HG02840 (cell line): Measurements from ENCODE around the gene PAX8.

Experiments used
- ATAC-seq: cut with Tn5 transposase; IDR thresholded peaks from one replicate; pipeline ENCODE4 v1.9.1; 2021; ENCODE audit warnings: mild to moderate bottlenecking, moderate library complexity, moderate number of reproducible peaks; ENCODE audit not compliant: unreplicated experiment, low FRiP score

Gene PAX8

GRCh38 chr2:113272477-113272876 is 6.2 kb downstream of the PAX8 start:
- no peak for ATAC-seq

DNA sequence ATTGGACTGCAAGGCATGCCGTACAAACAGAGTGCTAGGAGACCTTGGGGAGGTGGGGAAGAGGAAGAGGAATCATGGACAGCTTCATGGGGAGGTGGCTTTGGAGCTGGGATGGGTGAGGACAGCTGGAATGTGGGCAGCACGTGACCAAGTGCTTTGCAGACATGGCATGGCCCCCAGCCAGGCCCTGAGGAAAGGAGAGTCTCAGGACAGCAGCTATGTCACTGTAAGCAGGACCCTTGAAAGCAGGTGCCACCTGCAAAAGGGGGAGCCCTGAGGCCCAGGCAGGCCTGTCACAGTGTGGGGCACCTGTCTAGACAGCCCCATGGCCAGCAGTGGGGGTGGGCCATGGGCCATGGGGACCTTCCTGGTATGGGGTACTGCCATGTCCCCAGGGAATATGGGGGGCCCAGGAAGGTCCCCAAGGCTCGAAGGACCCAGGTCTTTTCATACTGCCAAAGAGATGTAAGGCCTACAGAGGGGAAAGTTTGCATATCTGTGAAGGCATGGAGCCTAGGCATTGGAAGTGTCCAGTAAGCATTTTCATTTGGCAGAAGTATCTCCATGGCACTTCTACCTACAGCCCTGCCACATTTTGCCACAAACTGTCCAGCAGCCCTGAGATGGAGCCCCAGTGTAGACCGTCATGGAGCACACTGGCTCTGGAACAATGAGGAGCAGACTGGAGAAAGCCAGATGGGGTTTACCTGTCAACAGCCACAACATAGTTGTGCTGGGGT is 9.9 kb downstream of the PAX8 start:
- no peak for ATAC-seq

GRCh38 chr2:113266431-113266830 is 12.3 kb downstream of the PAX8 start:
- ATAC-seq = no peak

GRCh38 chr2:113264713-113265403 is 13.9 kb downstream of the PAX8 start:
- no peak for ATAC-seq

DNA sequence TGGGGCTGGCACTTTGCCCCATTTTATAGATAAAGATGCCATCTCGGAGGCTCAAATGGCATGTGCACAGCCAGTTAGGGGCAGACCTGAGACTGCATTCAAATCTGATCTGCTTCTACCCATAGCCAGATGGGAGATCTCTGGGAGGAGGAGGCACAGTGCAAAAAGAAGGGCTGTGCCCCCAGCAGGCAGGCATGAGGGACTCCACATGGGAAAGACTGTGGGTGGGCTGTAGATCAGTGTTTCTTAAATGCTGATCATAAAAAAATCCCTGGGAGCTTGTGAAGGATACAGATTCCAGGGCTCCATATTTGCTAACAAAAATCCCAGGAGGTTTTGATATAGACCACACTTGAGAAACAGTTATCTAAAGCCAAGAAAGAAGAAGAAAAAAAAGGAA is 15.2 kb downstream of the PAX8 start:
- no peak for ATAC-seq

GRCh38 chr2:113260991-113261390 is 17.7 kb downstream of the PAX8 start:
- no peak for ATAC-seq

DNA sequence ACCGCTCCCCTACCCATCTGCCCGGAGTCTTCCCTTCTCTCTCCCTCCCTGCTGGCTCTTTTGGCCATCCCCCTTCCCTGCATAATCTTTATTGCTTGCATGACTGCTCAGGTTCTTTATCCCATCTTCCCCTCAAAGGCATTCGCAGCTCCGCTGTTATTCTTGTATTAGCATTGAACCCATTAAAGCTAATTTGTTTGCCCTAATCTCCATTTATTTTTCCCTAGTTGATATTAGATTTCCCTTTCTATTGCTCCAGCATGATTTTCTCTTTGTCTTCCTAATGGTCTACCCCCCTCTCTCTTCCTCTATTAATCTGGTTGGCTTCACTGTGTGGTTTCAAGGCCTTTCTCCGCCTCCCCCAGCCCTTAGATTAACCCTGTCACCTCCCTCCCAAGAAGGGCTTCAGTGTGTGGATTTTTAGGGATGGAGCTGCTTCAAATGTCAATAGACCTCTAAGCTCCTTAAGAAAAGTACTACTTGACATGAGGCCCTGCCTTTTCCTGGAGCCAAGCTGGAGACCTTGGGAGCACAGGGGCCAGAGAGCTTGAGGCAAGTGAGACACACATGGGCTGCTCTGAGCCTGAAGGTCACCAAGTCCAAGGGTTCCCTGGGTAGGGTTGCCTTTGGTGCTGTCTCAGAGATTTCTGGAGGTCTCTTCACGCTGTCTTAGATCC is 20.1 kb downstream of the PAX8 start:
- no peak for ATAC-seq

DNA sequence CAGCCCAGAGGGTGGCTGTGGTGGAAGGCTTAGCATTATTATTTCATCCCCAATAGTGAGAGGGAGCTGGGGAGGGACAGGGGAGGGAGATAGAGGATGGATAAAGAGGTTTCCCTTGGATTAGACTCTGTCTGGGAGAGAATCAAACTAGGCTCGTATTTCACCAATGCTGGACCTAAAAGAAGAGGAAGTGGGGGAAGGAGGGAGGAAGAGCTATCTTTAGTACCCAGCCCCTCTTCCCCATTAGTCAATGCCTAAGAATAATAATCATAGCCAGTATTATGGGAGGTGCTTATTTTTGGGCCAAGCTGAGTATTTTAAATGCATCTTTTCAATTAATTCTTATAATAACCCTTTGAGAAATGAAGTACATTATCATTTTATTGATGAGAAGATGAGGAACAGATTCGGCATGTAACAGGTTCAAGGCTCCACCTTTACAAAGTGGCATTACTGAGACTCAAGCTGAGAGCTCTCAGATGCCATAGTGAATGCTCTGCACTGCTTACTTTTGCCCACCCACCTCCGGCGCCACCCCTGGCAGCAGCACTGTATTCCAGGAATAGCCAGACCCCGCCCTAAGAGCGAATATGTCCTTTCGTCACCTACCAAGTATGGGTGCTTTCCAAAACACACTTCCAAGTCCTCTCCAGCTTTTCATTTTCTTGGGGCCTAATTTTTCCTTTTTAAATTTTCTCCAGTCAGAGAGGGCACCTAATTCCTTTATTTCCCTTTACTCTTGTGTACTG is 21.0 kb downstream of the PAX8 start:
- ATAC-seq = no peak

- ATAC-seq = no peak
These were observed 23.3 kb downstream of the PAX8 start for GRCh38 chr2:113255140-113256070.

GRCh38 chr2:113253453-113253852 is 25.3 kb downstream of the PAX8 start:
- ATAC-seq = no peak

GRCh38 chr2:113252047-113252590 is 26.6 kb downstream of the PAX8 start:
- no peak for ATAC-seq

DNA sequence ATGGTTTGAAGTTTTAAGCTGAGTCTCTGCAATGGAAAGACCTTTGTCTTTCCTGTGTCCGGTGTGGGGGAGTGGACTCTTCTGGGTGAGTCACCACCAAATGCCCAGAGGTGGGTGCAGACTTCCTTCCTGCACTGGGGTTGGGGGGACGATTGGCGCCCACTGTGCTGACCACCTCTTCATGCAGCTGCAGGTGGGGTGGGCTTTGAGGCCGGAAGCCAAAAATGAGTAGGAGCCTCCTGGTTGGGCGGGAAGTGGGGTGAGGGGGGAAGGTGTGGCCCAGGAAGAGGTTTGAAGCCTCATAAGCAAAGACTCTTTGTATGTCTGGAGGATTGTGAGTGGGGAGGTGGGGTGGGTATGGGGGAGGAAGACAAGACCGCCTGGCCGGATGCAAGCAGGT is 27.6 kb downstream of the PAX8 start:
- no peak for ATAC-seq

DNA sequence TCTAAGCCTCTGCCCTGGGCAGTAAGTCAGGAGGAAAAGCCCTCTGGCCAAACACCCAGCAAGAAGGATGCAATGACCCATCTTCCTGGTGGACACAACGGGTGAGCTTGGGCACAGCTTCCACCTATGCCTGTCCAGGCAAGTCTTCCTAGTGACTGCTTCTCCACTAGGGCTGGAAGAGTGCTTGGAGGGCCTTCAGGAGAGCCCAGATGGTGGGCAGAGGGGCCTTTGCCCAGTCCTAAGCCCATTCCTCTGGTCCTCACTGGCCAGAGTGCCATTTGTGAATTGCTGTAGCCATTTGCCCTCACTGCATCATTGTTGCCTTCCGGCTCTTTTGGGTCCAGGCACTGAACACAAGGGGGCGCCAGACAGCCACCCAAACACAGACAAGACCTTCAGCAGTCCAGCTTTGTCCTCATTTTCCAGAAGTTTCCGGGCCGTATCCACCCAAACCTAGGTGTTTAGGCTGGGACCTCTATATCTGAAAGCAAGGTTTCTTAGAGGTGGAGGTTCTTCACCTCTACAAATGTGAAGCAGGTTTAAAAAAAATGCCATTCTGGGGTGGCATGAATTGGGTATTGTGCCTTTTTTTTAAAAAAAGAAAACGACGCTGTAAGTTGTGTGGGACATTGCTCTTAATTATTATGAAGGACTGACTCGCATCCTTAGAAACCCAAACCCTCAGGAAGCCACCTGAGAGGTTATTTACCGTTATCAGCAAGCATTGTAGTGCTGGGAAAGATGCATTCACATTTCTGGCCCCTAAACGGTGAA is 29.5 kb downstream of the PAX8 start:
- no peak for ATAC-seq

DNA sequence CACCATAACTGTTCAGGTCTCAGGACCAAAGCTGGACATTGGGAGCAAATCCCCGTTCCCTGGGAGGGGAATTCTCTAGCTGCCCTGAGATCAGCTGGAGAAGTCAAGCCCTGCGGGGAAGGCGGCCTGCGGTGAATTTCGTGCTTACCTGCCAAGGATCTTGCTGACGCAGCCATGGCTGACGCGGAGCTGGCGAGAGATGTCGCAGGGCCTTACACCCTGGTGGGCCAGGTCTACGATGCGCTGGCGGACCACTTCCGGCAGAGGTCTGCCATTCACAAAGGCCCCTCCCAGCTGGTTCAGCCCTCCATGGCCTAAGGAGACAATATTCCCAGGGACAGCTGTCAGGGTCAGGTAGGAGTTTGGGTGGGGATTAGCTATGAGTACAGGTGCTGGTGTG is 32.1 kb downstream of the PAX8 start:
- ATAC-seq = no peak

GRCh38 chr2:113245276-113245711 is 33.4 kb downstream of the PAX8 start:
- no peak for ATAC-seq

GRCh38 chr2:113242327-113242726 is 36.4 kb downstream of the PAX8 start:
- no peak for ATAC-seq

GRCh38 chr2:113240915-113241911 is 37.5 kb downstream of the PAX8 start:
- ATAC-seq = no peak
